BJ (cell line): ENCODE measurements around the gene SLC25A40. TPM values are rescaled to one million over a fixed set of nuclear protein-coding genes. Genes with fewer than 3 reads are reported as not detected.

Source experiments
- CTCF ChIA-PET: fragments of 350-600 bp; formaldehyde crosslinking; extraction: SDS; loops from one replicate; lab custom pipeline; 2021; ENCODE audit warnings: antibody characterized with exemption, inconsistent platforms; lab: Yijun Ruan, JAX
- POLR2A ChIA-PET: fragments of 300-600 bp; sonication (Branson Sonifier 250); formaldehyde crosslinking; extraction: SDS; loops from one replicate; lab custom pipeline; 2021; ENCODE audit warnings: antibody characterized with exemption; lab: Charles Lee
- DNase-seq: peaks from one replicate; pipeline ENCODE4 v3.0.0-alpha.2; 2011; ENCODE audit warnings: low read depth
- H3K27me3 ChIP-seq: 2 replicates; pipeline ENCODE4 v1.6.0; 2011; ENCODE audit warnings: low read length; ENCODE audit not compliant: control insufficient read depth, insufficient read depth
- H3K36me3 ChIP-seq: 2 replicates; pipeline ENCODE4 v1.5.1; 2011; ENCODE audit warnings: low read length; ENCODE audit not compliant: control insufficient read depth, insufficient read depth
- H3K4me3 ChIP-seq: 2 replicates; pipeline ENCODE4 v1.5.1; 2011; ENCODE audit warnings: low read depth, mild to moderate bottlenecking, control low read depth, low read length
- polyA plus RNA-seq: library from polyadenylated mRNA; depleted of rRNA; stranded (reverse); fragments of >200 nt; gene quantifications from 2 replicates; pipeline ENCODE4 v1.2.3, GENCODE V29; 2011
- TF ChIP-seq, protein P1 (sequence below): IDR thresholded peaks from 2 replicates; pipeline ENCODE4 v1.5.1; 2011; ENCODE audit warnings: low read depth, mild to moderate bottlenecking, control low read depth, inconsistent platforms, low read length, moderate library complexity; ENCODE audit not compliant: insufficient read depth

Gene SLC25A40
- polyA plus RNA-seq, 1 experiment, result 5.5 TPM

DNA sequence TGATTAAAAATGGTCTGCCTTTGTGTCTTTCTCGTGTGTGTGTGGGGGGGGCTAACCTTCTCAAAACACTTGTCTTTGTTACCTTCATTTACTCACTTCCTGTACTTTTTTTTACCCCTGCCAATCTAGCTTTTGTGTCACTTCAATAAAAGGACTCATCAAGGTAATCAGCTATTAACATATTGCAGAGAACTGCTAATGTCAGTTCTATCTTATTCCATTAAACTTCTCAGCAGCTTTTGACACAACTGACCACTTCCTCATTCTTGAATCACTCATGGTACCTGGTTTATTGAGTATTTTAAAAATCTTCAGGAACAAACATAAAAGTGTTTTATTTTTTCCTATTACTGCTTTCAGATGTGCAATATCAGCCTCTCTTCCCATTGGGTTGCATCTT is 59.8 kb downstream of the SLC25A40 start:
- Histone ChIP-seq H3K27me3 (no peaks in the 10 kb centered on the region), H3K36me3 (no peaks in the 10 kb centered on the region), H3K4me3 (no peak overlapping the region)
- ChIA-PET CTCF (interaction anchor here (1.1 kb wide), 1 partner anchor 14 kb away, joined by 3 read pairs; no protein-coding TSS in a partner anchor), POLR2A (no interaction called here)
- TF ChIP-seq, protein P1, sequence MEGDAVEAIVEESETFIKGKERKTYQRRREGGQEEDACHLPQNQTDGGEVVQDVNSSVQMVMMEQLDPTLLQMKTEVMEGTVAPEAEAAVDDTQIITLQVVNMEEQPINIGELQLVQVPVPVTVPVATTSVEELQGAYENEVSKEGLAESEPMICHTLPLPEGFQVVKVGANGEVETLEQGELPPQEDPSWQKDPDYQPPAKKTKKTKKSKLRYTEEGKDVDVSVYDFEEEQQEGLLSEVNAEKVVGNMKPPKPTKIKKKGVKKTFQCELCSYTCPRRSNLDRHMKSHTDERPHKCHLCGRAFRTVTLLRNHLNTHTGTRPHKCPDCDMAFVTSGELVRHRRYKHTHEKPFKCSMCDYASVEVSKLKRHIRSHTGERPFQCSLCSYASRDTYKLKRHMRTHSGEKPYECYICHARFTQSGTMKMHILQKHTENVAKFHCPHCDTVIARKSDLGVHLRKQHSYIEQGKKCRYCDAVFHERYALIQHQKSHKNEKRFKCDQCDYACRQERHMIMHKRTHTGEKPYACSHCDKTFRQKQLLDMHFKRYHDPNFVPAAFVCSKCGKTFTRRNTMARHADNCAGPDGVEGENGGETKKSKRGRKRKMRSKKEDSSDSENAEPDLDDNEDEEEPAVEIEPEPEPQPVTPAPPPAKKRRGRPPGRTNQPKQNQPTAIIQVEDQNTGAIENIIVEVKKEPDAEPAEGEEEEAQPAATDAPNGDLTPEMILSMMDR, result no peak
- DNase-seq, result no peak

DNA sequence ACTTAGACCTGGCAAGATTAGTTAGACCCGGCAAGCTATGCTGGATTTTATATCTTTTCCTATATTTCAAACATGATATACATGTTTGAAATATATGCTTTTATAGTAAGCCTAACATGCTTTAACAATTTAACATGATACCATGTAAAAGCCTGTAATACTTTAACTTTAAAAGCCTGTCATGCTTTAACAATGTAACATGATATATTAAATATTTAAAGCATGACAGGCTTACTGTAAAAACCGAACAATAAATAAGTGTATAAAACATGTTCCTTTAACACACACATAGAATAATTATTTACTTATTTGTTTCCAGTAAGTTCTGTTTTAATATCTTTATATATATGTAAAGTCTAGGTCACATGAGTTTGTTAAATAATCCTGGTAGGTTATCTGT is 65.4 kb downstream of the SLC25A40 start:
- Histone ChIP-seq H3K27me3 (no peaks in the 10 kb centered on the region), H3K36me3 (no peaks in the 10 kb centered on the region), H3K4me3 (no peak overlapping the region)
- POLR2A ChIA-PET, result no interaction called here
- CTCF ChIA-PET, result interaction anchor here (1.0 kb wide), 1 partner anchor 13 kb away, joined by 3 read pairs; no protein-coding TSS in a partner anchor
- TF ChIP-seq, protein P1, result no peak
- DNase-seq, result no peak

DNA sequence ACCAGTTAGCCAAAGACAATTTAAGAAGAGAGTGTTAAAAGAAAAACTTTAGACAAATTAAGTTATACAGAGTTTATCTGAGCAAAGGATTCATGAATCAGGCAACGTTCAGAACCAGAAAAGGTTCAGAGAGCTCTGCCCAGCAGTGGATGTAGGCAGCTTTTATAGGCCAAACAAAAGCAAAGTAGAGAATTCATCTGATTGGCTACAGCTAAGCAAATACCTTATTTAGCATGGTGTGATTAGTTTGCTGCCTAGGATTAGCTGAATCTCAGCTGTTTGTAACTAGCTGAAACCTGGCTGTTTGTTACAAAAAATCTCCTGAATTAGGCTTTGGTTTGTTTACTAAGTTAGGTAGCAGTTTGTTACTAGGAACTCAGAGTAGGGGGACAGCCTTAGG is 66.0 kb downstream of the SLC25A40 start:
- Histone ChIP-seq H3K36me3 (no peaks in the 10 kb centered on the region), H3K27me3 (no peaks in the 10 kb centered on the region), H3K4me3 (no peak overlapping the region)
- no peak for DNase-seq
- TF ChIP-seq, protein P1, result no peak
- ChIA-PET CTCF (interaction anchor here (1.0 kb wide), 1 partner anchor 12 kb away, joined by 3 read pairs; no protein-coding TSS in a partner anchor), POLR2A (no interaction called here)

DNA sequence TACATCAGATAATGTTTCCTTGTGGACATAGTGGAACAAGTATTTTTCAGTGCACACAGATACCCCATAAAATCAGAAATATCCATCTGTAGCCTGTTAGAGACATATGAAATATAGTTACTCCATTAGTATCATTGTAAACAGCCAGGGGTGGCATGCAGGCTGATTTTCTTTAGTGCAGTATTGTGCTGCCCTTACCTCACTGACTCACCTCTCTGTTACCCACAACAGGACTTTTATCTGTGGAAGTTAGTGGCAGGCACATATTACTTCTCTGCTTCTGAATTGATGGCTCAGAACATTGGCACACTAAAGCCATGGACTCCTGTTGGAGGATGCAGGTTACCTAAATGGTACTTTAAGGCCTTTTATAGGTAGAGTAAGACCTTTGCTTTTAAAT is 70.0 kb downstream of the SLC25A40 start:
- no peaks in the 10 kb centered on the region for H3K27me3 ChIP-seq
- POLR2A ChIA-PET, result no interaction called here

DNA sequence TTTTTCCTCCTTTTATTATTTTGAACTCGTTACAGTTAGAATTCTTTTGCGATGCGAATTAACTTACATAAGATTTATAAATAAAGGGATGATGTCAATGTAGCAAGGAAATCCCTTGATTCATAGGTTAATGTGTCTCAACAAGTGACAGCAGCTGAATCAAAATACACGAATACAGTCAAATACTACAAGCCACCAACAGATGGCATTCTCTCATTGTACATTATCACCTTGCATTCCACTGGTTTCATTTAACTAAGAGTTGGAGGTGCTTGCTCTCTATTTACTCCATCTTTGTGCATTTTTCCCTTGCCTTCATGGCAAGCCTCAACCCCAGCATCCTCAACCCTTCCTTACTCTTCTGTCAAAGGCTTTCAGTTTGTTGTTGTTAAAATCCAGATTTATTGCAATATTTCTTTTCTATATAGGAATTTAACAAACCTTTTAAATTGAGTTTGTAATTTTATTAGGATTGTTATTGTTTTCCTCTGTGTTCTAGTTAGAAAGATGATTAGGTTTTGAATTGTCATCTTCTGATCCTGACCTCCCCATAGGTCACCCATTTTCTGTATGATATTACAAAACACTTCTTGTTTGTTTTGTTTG is 78.3 kb downstream of the SLC25A40 start:
- Histone ChIP-seq H3K36me3 (no peaks in the 10 kb centered on the region), H3K4me3 (no peak overlapping the region), H3K27me3 (no peaks in the 10 kb centered on the region)
- no peak for DNase-seq
- TF ChIP-seq, protein P1, result peak; percentile 58
- ChIA-PET CTCF (interaction anchor here (1.0 to 2.1 kb wide), 6 partner anchors 9 to 226 kb away, joined by 3 to 17 read pairs (median 4); no protein-coding TSS in a partner anchor), POLR2A (no interaction called here)

More for the DNA sequence above, 70.0 kb downstream of the SLC25A40 start:
- Histone ChIP-seq H3K36me3 (no peaks in the 10 kb centered on the region), H3K4me3 (no peak overlapping the region)
- TF ChIP-seq, protein P1, result no peak
- CTCF ChIA-PET, result no interaction called here
- DNase-seq, result no peak
